ENCODE measurements around the gene TEDDM1. TPM values are rescaled to one million over a fixed set of nuclear protein-coding genes. Genes with fewer than 3 reads are reported as not detected.

The TEDDM1 gene
- polyA plus RNA-seq, 12 donors, result 0.05 to 0.17 (median 0.09) TPM; not detected in 7

DNA sequence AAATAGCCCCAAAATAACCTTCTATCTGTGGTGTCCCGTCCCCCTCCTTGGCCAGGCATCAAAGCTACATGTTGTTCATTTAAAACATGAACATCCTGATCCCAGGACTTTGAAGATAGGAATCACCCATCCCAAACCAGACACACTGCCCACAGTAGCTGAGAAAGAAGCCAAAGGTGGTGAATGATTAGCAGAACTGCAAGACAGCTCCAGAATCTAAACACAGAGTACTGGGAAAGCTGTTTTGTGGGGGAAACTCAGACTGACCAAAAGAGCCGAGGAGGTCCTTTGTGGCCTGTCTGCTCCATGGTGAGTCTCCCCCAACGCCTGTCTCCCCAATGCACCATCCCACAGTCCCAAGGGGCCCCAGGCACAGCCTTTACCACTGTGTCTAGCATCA is 7.3 kb upstream of the TEDDM1 start:
- no peak for DNase-seq

- no peak for DNase-seq
Measured at GRCh38 chr1:182406012-182406411, 5.5 kb upstream of the TEDDM1 start.

DNA sequence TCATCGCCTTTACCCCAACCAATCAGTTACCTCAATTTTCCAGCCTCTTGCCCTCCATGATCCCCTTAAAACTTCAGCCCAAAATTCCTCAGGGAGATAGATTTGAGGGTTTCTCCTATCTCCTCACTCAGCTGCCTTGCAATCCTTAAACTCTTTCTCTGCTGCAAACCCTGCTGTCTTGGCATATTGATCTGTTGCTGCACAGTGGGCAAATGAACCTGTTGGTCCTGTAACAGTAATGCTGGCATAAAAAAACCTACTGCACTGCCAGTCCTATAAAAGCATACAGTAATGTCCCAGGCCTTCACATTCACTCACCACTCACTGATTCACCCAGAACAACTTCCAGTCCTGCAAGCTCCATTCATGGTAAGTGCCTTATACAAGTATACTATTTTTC is 5.1 kb upstream of the TEDDM1 start:
- DNase-seq, result no peak

DNA sequence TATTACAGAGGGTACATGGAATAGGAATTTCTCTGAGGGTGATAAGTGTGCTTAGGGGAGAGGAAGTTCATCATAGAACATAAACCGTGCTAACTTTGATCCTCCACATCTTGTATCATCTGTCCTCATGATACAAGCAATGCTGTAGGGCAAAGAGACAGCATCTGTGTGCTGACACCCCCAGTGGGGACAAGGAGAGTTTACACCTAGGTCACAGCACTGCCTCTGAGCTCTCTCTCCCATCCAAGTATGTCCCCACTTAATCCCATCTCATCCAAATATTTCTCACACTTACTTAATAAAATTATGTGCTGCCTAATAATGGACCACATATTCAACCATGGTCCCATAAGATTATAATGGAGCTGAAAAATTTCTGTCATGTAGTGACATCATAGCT is 4.3 kb upstream of the TEDDM1 start:
- no peak for DNase-seq

DNA sequence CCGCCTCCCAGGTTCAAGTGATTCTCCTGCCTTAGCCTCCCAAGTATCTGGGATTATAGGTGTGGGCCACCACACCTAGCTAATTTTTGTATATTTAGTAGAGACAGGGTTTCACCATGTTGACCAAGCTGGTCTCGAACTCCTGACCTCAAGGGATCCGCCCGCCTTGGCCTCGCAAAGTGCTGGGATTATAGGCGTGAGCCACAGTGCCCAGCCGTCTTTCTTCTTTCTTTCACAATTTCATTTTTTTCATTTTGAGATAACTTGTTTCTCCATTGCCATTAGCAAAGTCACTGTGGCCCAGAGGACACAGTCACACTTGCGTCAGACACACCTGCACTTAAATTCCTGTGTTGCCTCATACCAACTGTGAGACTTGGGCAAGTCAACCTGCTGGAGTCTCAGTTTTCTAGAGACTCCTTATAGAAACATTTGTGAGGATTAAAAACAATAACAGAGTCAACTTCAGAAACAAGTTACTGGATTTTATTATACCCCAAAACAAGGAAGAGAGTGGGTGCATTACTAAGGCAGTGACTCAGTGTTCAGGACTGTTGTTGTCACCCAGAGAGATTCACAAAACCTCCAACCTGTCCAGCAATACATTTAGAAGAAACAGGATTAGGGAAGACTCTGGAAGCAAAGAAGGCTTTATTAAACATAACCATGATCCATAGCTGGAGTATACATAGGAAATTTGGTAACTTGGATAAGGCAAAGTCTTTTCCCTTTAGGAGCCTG is 2.6 kb downstream of the TEDDM1 start:
- DNase-seq, result no peak

DNA sequence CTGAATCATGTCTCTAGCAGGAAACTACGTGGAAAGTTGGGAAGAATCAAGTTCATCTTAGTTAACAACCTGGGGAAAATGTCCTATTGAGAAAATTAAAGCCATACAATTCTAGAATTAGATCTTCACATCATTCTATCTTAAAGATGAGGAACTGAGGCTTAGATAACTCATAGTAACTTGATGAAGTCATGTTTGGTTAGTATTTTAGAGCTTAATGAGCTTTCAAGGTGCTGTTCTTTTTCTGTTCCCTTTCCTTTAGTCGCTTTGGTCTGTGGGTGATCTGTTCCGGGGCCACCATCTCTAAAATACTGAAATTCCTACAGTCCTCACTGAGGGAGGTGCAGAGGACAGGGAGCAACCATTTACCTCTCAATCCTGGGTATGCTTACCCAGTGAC is 4.6 kb downstream of the TEDDM1 start:
- no peak for DNase-seq

DNA sequence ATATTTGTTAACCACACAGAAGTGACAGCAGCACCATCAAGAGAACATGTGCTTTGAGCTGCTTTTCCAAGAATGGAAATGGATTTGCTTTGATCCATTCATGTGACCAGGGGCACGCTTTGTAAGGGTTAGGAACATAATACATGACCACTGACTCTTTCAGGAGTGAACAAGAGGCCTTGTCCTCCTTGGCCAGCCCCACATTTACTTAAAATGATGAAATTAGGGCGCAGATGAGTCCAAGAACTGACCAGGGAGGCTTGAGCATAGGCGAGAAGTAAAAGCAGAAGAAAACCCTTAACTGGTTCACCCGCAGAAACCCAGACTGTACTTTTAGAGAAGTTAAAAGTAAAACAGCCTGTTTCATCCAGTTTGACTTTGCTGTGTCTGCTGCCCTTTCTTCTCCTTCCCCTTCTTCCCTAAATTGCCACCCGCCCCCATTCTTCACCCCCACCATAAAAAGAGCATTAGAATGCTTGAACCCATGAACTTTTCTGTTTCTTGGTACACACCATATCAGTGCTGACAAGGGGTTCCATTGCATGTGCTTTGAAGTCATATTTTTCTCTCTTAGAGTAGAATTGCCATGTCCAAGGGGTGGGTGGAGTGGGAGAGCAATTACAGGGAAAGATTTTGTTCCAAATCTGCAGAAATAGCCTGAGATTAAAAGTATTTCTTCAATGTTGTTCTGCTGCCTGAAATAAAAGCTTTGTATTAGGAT is 6.3 kb downstream of the TEDDM1 start:
- DNase-seq, result peak; percentile 4

GRCh38 chr1:182392050-182393028 is 8.1 kb downstream of the TEDDM1 start:
- peak; percentile 59 for DNase-seq

- DNase-seq, result peak; percentile 93
Measured at GRCh38 chr1:182391362-182392049, 9.0 kb downstream of the TEDDM1 start, which contains the start of gene GLUL. Gene GLUL, minus strand, starts transcription at chr1:182391790. Its CDS starts 3,053 bp downstream, at chr1:182388737.

DNA sequence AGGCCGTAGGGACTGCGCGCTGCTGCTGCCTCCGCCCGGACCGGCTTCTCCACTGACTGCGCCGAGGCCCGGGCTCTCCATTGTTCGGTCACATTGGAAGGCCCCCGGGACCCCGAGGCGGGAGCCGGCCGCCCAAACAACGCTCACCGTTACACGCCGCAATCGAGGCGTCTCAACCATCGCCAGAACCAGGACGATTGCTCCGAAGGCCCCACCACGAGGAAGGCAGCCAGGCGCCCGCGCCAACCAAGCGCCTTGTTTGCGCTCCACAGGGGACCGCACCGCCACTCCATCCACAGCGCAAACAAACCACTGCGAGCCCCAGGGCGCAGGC is 9.5 kb downstream of the TEDDM1 start:
- DNase-seq, result peak; percentile 69

- DNase-seq, result no peak
Measured at GRCh38 chr1:182389619-182390047, 10.8 kb downstream of the TEDDM1 start.

DNA sequence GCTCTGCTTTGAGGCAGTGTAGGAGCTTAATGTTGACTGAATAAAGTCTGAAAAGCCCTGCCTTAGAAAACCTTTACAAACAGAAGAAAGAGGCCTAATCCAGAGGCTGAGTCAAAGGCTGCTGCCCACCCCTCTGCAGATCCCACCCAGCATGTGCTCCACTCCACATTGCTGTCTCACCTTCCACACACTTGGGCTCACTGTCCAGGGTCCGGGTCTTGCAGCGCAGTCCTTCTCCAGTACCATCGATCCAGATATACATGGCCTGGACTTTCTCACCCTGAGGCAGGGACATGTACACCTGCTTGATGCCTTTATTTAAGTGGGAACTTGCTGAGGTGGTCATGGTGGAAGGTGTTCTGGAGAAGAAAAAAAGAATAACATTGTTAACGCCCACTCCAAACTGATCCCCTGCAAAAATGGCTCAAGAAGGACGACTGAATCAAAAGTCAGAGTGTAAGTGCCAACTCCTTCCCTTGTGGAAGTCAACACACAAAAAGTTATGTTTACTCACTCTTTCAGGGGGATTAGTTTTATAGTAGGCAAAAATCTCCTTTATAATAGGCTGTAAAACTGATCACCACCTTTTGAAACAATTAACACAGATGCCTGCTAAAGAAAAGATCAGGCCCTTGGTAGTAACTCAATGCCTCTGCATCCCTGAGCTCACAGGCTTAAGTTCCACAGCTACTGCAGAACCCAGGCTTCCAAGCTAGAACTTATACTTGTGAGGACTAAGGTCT is 11.9 kb downstream of the TEDDM1 start:
- no peak for DNase-seq

GRCh38 chr1:182387566-182387965 is 12.9 kb downstream of the TEDDM1 start:
- DNase-seq, result no peak

DNA sequence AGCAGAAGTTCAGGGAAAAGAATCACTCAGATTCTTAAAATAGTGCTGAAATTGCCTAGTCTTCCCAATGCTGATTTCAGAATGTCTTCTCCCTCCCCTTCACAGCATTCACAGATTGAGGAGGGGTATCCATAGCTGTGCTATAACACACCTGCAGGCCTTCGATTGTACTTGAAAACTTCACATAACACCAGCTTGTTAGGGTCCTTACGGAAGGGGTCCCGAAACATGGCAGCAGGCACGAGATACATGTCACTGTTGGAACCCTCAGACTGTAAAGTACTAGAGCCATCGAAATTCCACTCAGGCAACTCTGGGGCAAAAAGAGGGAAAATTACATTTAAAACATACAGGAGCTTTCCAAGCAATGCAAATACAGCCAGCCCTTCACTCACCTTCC is 13.5 kb downstream of the TEDDM1 start:
- DNase-seq, result no peak

DNA sequence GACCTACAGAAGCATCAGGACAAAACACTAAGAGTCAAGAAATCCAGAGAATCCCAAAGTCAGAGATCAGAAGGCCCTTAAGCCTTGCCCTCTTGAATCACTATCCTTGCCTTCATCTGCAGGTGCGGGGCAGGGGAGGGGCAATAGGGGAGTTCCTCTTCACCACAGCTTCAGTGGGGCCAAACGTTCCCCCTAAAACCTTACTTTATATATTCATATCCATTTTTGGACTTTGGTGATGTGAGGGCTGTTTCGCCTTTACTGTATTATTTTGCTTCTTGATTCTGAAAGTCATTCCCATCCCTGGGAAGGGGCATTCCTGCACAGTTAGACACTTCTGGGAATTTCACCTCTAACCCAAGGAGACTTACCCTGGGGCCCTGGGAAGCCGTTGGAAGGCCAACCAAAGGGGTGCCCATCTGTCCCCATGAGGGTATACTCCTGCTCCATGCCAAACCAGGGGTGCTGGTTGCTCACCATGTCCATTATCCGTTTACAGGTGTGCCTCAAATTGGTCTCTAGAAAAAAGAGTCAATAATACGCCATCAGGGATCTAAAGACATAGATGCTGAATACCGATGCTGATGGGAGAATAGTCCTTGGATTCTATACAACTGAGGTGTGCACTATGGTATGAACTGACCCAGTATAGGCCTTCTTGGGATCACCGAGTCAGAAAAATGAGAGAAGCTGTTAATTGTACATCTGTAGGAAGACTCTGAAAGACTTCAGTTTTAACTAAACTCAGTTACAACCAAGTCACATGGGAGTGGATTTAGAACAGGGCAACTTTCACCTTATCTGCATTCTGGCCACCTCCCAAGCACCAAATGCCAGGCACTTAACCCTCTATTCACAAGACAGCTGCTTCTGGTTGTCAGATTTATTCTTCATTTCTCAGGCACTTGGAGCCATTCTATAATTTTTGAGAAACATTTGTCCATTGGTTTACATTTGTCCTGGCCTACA is 14.3 kb downstream of the TEDDM1 start:
- DNase-seq, result no peak

- no peak for DNase-seq
Measured at GRCh38 chr1:182384387-182384960, 16.0 kb downstream of the TEDDM1 start.

GRCh38 chr1:182383934-182384333 is 16.5 kb downstream of the TEDDM1 start:
- DNase-seq, result no peak

DNA sequence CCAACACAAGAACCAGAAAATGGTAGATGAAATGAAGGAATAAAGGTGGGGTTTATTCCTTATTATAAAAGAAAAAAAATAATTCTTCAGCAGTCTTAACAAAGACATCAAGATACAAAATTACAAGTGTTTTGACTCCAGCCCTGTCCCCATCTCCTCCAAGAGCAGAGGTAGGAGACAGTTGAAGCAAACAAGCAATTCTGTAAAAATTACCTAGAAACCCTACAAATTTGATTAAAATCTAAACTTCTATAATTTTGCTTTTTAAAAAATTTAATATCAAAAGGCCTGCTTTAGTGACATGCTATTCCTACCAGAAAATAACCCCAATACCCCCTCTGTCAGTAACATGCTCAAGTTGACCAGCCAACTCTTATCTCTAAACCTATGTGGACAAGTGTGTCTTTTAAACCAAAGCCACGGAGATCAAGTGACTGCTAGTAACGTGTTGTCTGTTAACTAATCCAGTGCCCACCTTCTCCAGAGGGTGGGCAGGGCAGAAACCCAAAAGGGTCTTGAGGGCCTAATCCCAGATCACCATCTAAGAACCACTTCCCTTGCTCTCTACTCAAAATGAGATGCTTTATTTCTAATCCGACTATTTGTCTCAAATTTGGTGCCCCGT is 17.3 kb downstream of the TEDDM1 start:
- no peak for DNase-seq
